ENCODE results near the gene PRKCB. TPM values are rescaled to one million over a fixed set of nuclear protein-coding genes. Genes with fewer than 3 reads are reported as not detected.

PRKCB gene
- total and polyA plus RNA-seq, 2 of the 8 experiments (the other 6 are each of a cell fraction or from before 2014, with no cell fraction given) = 7.1 to 12.1 TPM

DNA sequence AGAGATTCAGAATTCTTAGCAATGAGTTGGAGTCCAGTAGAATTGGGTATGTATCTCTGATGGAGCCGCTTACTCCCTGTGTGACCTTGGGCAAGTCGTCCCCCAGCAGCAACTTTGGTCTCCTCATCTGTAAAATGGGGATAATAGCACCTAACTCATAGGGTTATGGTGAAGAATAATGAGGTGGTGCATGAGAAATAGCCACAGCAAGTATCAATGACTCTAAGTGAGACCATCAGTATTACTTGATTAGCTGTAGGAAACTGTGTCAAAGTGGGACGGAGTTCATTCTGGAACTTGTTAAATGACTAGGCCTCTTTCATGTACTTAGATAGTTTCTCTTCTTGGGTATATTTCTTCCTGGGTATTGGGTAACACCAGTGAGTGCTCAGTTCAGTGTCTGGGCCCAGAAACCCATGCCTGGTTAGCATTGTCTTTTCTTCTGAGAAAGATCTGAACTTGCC, 6.4 kb downstream of the PRKCB start (continued):
- TF ChIP-seq KDM1A (IDR thresholded peaks at IDR 0.05; ENCODE audit: borderline replicate concordance, low read length) (no peak), HDAC2 (IDR thresholded peaks at IDR 0.05; ENCODE audit: borderline replicate concordance in 1 of 2, low read depth in 2 of 2, low read length in 2 of 2) (no peak), GABPA (IDR thresholded peaks at IDR 0.05; ENCODE audit: borderline replicate concordance, insufficient read depth, low read length) (no peak), NANOG (IDR thresholded peaks at IDR 0.05; ENCODE audit: insufficient read depth, low read depth, low read length, poor library complexity, severe bottlenecking) (no peak), POLR2A (IDR thresholded peaks at IDR 0.05; ENCODE audit: control extremely low read depth in 1 of 2, low read depth in 2 of 2, low read length in 2 of 2) (no peak)
- TF ChIP-seq, protein P1, sequence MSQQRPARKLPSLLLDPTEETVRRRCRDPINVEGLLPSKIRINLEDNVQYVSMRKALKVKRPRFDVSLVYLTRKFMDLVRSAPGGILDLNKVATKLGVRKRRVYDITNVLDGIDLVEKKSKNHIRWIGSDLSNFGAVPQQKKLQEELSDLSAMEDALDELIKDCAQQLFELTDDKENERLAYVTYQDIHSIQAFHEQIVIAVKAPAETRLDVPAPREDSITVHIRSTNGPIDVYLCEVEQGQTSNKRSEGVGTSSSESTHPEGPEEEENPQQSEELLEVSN (IDR thresholded peaks at IDR 0.05) = no peak
